ENCODE data around the gene RALA.
"Not testable (repeated sequence)": the region's sequence is repeated elsewhere in the genome, so short reads cannot be mapped to it uniquely, and the experiment has no call there.

Gene RALA

DNA sequence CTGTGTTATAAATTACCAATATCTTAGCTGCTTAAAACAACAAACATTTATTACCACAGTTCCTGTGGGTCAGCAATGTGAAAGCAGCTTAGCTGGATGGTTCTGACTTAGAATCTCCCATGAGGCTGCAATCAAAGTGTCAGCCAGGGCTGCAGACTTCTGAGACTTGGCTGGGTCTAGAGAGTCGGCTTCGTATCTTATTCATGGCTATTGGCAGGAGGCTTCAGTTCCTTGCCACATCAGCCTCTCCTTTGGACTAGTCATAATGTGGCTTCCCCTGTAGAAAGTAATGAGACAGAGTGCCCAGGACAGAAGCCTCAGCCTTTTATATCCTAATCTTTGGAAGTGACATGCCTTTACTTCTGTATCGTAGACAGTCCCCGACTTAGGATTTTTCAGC lies 27.3 kb downstream of the RALA start:
- peak; percentile 63 for DNase-seq

DNA sequence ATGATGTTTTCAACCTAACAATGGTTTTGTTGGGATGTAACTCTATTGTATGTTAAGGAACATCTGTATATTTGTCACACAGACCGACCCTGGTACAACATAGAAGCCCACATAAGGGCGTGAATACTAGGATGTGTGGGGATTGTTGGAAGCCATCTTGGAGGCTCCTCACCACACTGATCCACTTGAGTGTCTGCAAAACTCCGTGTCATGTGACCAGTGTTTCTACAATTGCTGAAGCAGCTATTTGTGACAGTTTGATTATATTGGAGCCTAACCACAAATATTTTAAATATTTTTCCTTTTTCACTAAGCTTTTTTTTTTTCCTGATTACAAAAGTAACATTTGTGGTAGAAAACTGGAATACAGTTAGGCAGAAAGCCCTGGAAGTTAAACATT lies 27.9 kb downstream of the RALA start:
- peak; percentile 76 for DNase-seq

DNA sequence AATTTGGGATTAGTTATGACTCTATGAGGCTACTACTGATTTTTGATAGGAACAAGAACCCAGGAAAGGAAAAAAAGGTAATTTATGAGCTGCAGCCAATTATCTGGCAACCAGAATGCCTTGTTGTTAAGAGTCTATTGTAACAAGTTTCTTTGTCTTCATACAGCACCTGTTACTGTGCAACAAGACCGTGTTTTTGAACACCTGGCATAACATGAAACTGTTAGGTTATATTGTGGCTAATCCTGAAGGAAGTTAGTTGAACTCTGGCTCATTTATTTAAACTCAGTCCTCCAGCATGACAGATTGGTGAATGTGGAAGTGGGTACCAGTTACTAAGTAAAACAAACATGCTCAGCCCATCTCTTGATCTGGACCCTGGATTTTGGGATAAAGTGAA lies 33.0 kb downstream of the RALA start:
- DNase-seq: no peak

DNA sequence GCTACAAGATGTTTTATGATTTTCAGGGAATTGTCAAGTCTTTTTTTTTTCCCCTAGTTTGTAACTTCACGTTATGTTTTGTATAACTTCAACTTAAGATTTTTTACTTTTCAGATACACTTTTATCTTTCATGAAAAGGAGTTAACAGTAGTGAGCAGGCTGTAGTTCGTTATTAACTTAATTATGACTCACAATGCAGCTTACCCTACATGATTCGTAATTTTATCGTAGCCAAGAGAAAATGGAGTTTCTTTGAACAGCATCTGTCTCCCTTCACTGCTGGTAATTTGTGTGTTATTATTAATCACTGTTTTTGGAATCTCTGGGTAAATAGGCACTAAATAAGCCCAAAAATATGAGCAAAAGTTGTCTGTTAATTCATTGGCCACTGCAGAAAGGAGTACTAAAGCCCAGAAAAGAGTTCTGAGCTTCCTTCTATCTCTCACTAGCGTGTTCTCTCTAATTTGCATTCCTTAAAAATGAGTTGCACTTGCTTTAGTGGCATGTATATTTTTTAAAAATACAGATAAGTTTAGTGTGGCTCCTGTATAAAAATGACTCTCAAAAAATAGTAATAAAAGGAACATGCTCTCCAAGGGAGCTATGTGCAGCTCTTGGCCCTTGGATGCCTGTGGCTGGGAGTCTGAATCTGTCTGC lies 36.1 kb downstream of the RALA start:
- DNase-seq: peak; percentile 28

DNA sequence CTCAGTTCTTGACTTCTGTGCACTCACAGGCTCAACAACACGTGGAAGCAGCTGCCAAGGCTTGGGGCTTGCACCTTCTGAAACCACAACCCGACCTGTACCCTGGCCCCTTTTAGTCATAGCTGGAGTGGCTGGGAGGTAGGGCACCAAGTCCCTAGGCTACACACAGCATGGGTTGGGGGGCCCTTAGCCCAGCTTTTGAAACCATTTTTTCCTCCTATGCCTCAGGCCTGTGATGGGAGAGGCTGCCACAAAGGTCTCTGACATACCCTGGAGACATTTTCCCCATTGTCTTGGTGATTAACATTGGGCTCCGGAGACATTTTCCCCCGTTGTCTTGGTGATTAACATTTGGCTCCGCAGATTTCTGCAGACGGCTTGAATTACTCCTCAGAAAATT lies 38.6 kb downstream of the RALA start:
- DNase-seq: no peak

DNA sequence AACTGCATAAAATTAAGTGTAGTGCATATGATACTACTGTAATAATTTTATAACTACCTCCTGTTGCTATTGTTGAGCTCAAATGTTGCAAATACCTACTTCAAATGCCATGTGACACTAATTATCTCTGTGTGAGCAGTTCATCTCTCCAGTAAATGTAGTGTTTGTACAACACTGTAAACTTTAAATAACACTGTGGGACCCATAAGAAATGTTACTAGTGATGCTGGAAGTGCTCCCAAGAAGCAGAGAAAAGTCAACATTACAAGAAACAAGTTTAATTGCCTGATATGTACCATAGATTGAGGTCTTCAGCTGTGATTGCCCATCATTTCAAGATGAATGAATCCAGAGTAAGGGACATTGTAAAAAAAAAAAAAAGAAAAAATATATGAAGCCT lies 39.9 kb downstream of the RALA start:
- no peak for DNase-seq

DNA sequence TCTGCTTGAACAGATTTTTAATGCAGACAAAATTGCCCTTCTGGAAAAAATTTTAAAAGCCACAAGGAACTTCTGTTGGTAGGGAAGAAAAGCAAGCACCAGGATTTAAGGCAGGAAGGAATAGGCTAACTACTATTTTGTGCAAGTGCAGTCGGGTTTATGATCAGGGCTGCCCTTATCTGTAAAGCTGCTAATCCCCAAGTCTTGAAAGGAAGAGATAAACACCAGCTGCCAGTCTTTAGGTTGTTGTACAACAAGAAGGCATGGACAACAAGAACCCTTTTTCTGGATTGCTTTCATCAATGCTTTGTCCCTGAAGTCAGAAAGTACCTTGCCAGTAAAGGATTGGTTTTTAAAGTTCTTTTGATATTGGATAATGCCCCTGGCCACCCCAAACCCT lies 40.7 kb downstream of the RALA start:
- no peak for DNase-seq

DNA sequence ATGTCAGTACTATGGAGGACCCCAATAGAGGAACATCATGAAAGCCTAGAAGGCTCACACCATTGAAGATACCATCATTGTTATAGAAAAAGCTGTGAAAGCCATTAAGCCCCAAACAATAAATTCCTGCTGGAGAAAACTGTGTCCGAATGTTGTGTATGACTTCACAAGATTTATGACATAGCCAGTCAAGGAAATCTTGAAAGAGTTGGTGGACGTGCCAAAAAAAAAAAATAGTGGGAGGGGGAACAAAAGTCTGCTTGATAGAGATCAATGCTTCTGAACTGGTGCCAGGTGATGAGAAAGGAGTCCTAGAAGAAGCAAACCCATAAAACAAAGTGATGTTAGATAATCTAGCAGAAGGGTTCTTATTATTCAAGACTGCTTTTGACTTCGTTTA lies 41.2 kb downstream of the RALA start:
- DNase-seq: no peak

DNA sequence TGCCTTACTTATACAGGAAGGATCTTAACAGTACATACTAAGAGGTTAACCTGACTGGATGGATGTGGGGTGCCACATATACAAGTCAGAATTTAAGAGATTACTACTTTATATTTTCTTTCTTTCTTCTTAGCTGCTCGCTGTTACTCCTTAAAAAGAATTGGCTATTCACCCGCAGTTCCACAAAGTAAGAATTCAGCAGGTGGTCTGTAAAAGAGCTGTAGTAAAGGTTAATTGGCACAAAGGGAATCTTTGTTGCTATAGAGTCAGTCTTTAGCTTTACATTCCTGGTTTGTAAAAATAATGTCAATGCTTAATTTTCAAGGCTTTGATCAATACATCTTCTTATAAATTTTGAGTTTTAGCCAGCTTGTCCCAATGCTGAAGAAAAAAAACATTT lies 43.2 kb downstream of the RALA start:
- no peak for DNase-seq

DNA sequence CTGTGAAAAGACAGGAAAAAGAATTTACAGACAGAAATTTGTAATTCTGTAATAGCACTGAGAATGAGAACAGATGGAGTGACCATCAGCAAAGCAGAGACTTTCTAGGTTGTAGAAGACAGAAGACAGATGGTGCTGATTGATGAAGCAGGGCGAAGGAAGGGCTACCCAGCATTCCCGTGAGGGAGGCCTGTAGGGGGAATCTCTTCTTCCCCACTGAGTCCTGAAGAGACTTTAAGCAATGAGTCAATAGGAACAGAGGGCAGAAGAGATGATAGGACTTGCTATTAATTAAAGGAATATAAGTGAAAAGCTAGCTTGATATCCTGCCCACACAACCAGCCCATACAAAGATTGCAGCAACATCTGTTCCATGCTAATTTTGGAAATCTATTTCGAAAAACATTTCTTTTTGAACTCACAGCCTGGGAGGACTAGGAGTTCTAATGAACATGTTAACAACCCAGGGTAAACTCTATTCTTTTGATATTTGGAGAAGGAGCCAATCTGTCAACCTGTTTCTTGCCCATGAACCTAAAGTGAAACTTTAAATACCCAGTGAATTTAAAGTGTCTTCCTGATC lies 44.1 kb downstream of the RALA start:
- DNase-seq: peak; percentile 72

DNA sequence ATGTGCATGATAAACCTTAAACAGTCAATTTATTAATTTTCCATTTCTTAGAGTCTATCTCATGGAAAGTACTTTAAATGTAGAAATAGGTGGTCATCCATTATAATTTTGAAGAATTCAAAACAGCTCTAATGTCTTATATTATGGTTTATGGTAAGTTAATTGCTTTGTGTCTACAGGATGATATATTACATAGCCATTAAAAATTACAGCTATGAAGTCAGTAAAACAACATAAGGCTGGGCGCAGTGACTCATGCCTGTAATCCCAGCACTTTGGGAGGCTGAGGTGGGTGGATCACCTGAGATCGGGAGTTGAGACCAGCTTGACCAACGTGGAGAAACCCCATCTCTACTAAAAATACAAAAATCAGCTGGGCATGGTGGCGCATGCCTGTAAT lies 44.9 kb downstream of the RALA start:
- not testable (repeated sequence) for DNase-seq

DNA sequence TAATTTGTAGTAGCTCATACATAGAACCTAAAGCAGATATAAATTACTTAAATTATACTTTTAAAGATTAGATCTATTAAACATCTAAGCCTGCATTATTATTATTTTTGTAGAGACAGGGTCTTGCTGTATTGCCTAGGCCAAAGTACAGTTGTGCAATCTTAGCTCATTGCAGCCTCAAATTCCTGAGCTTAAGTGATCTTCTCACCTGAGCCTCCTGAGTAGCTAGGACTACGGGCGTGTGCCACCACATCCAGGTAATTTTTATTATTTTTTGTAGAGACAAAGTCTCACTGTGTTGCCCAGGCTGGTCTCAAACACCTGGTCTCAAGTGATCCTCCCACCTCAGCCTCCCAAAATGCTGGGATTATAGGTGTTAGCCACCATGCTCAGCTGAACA lies 46.7 kb downstream of the RALA start:
- DNase-seq: no peak

DNA sequence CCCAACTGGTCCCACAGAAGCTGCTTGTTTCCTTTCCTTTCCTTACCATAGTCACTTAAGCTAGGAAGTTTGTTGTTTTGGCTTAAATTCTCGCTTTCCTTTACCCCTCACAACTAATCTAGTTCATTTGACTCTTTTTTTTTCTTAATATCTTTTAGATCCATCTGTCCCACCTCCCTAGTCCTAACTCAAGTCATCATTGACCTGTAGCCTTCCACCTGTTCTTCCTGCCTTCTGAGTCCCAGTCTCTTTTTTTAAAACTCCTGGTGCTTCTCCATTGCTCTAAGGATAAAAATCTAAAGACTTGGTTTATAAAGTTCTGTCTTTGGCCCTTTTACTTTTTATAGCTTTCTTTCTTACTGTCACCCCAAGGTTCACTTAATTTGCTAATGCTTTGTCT lies 47.6 kb downstream of the RALA start:
- no peak for DNase-seq

DNA sequence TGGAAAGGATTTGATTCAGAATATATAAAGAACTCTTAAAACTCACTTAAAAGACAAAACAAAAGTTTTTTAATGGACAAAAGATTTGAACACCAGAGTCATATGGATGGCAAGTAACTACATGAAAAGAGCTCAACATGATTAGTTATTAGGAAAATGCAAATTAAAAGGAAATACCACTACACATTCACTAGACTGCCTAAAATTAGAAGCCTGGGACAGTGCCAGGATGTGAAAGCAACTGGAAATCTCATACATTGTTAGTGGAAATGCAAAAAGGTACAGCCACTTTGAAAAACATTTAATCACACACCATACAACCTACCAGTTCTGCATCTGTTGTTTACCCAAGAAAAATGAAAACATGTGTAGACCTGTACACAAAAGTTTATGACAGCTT lies 48.8 kb downstream of the RALA start:
- no peak for DNase-seq

DNA sequence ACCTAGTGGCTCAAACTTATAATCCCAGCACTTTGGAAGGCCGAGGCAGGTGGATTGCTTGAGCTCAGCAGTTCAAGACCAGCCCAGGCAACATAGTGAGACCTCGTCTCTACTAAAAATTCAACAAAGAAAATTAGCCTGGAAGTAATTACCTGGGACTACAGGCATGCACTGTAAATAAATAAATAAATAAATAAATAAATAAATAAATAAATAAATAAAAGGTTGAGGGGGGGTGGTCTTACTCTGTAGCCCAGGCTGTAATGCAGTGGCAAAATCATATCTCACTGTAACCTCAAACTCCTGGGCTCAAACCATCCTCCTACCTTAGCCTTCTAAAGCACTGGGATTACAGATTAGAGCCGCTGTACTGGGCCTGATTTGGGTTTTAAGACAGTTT lies 50.5 kb downstream of the RALA start:
- DNase-seq: no peak

DNA sequence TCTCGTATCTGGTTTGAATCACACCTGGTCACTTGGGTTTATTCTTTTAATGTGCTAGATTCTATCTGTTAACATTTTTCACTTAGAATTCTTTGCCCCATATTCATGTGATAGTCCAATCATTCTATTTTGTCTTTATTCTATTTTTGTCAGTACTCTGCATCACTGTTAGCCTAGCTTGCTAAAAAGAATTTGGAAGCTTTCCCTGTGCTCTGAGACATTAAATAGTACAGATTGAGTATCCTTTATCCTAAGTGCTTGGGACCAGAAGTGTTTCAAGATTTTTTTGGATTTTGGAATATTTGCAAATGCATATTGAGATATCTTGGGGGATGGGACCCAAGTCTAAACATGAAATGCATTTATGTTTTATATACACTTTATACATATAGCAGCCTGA lies 51.0 kb downstream of the RALA start:
- DNase-seq: no peak

DNA sequence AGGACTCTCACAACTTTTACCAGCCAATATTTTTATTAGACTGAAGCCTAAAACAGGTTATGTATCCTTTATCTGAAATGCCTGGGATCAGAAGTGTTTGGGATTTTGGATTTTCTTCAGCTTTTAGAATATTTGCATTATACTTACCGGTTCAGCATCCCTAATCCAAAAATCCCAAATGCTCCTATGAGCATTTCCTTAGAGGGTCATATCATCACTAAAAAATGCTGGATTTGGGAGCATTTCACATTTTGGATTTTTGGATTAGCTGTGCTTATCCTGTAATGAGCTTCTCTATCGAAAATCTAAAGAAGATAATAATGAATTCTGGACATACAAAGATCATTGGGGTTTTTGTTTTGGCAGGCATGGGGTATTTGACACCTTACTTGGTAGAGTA lies 53.0 kb downstream of the RALA start:
- DNase-seq: no peak

DNA sequence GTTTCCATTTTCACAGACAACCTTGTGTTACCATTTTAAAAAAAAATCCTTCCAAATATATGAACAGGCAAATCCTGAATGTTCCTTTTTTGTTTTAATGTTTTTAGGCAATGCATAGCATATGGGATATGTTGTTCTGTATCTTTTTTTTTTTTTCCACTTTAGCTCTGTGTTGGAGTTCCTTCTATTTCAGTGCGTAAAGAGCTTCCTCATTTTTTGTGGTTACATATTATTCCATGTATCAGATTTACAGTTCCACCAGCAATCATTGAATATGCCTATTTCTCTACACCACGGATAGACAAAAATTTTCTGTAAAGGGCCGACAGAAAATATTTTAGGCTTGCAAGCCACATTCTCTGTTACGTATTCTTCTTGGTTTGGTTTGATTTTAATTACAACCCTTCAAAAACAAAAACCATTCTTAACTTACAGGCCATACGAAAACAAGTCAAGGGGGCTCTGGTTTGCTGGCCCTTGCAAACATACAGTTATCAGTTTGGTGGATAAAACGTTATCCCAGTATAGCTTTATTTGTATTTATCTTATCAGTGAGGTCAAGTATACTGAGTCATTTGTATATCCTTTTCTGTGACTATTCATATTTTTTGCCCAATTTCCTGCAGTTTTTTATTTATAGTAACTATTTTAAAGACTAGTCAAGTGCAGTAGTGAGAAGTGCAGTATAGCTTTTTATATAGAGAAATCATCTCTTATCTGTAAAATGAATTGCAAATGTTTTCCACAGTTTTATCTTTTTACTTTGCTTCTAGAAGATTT lies 55.7 kb downstream of the RALA start:
- DNase-seq: no peak

DNA sequence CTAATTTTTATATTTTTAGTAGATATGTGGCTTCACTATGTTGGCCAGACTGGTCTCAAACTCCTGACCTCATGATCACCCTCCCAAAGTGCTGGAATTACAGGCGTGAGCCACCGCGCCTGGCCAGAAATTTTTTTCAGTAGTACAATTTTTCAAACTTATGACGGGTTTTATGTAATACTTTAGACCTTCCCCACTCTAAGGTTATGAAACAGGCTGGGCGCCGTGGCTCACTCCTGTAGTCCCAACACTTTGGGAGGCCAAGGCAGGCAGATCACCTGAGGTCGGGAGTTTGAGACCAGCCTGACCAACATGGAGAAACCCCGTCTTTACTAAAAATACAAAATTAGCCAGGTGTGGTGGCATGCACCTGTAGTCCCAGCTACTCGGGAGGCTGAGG lies 56.5 kb downstream of the RALA start:
- DNase-seq: not testable (repeated sequence)

DNA sequence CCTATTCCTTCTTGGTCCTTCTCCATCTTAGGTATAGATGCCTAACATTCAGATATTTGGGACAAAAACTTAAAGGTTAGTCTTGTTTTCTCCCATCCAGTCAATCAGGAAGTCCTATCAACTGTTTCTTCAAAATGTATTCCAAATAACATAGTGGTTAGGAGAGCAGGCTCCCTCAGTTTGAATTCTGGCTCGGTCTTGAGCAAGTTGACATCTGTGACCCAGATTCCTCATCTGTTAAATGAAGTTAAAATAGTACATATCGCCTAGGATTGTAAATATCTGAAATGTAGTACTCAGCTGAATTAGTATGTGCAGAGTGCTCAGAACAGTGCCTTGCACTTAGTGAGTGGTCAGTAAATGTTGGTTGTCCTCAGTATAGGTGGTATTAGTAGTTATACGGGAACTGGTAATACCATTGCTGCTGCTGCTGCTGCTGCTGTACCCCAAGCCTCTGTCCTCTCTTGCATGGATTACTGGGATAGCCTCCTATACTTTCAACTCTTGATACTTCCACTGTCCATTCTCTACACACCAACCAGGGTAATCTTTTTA lies 58.6 kb downstream of the RALA start:
- no peak for DNase-seq

DNA sequence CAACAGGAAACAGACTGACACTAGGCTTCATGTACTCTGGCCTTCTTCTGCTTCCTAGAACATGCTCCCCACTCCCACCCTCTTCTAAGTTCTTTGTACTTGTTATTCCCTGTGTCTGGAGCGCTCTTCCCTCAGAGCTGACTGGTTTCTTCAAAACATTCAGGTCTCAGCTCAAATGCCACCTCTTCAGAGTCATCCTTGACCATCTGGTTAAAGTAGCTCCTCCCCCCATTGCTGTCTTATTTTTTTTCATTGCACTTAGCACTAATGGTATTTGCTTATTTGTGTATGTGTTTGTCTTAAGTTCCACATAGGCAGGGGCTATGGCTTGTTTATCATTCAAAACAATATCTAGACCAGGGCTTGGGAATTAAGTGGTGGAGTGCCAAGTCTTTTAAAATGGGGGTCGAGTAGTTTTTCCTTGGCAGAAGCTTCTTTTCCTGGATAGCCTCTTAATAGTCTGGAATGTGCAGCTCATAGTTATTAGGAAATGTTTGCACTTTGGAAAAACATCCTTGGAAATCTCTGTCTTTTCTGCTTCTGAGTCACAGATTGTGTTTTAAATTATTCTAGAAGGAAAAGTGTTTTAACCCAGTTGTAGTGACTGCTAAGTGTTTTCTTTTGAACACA lies 60.0 kb downstream of the RALA start:
- peak; percentile 81 for DNase-seq

DNA sequence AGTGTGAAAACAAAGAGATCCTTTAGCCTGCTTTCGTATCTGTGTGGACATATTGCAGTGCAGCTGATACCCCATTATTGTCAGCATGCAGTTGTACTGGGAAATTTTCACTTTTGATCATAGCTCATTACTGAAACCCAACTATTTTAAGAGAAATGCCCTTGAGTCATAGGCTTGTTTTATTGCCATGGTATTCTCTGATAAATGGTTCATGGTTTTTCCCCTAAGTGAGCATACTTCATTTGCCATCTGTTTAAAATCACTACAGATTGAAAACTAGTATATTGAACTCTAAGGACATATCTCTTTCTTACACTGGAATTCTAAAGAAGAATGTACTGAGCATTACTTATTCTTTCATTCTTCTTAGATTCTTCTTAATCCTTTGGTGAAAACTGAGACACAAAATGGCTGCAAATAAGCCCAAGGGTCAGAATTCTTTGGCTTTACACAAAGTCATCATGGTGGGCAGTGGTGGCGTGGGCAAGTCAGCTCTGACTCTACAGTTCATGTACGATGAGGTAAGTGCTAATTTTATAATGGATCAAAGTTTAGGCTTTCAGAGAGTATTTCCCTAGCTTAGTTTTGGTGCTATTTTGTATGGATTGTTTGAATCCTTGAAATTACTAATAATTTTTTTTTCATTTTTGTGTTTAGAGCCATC lies 63.0 kb downstream of the RALA start:
- DNase-seq: peak; percentile 82

Measured in fibroblast of skin of abdomen (primary cell).